ENCODE data around the gene AGPS. TPM values are rescaled to one million over a fixed set of nuclear protein-coding genes. Genes with fewer than 3 reads are reported as not detected.
"Not testable (repeated sequence)": the region's sequence is repeated elsewhere in the genome, so short reads cannot be mapped to it uniquely, and the experiment has no call there.

AGPS gene
- total RNA-seq, 4 donors from 2014 or later = 23.1 to 38.8 (median 24.7) TPM

DNA sequence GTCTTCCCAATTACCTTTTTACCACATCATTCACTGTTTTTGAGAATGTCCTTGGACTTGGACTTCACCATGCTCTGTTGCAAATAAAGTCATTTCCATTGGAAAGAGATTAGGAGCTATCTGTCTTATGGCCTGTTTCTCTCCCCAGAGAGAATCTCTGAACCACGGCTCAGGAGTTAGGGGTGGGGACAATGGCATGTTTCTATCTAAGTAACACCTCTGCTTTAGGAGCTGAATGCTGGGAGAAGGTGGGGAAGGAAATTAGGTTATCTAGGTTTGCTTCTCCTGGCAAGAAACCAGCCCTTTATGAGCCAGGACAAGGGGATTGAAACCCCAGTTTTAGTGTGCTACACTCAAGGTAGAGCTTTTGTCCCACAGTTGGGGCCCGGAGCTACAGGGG lies 86.3 kb downstream of the AGPS start:
- intact Hi-C loops (cut with DNase I) = no loop called here
- no peak overlapping the region for H3K27ac ChIP-seq
- WGBS, 2 donors = 86 to 92% methylated on average over 2 of the region's 2 CpGs
- no peak overlapping the region for H3K4me3 ChIP-seq (replicated peaks in 1 of 3)
- H3K4me1 ChIP-seq = no peaks in the 10 kb centered on the region
- TF ChIP-seq POLR2A (IDR thresholded peaks at IDR 0.05) = no peak
- TF ChIP-seq, protein P1, sequence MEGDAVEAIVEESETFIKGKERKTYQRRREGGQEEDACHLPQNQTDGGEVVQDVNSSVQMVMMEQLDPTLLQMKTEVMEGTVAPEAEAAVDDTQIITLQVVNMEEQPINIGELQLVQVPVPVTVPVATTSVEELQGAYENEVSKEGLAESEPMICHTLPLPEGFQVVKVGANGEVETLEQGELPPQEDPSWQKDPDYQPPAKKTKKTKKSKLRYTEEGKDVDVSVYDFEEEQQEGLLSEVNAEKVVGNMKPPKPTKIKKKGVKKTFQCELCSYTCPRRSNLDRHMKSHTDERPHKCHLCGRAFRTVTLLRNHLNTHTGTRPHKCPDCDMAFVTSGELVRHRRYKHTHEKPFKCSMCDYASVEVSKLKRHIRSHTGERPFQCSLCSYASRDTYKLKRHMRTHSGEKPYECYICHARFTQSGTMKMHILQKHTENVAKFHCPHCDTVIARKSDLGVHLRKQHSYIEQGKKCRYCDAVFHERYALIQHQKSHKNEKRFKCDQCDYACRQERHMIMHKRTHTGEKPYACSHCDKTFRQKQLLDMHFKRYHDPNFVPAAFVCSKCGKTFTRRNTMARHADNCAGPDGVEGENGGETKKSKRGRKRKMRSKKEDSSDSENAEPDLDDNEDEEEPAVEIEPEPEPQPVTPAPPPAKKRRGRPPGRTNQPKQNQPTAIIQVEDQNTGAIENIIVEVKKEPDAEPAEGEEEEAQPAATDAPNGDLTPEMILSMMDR (IDR thresholded peaks at IDR 0.05) = no peak
- no peaks in the 10 kb centered on the region for H3K9me3 ChIP-seq
- H3K27me3 ChIP-seq = no peaks in the 10 kb centered on the region
- no peak for DNase-seq
- H3K36me3 ChIP-seq = no peaks in the 10 kb centered on the region

GRCh38 chr2:177482195-177482594 lies 89.6 kb downstream of the AGPS start:
- no peaks in the 10 kb centered on the region for H3K4me1 ChIP-seq
- DNase-seq = no peak
- intact Hi-C loops (cut with DNase I) = no loop called here
- no peak overlapping the region for H3K27ac ChIP-seq
- H3K9me3 ChIP-seq = no peaks in the 10 kb centered on the region
- TF ChIP-seq, protein P1 (IDR thresholded peaks at IDR 0.05) = no peak
- no peak for TF ChIP-seq POLR2A (IDR thresholded peaks at IDR 0.05)
- H3K4me3 ChIP-seq (replicated peaks in 1 of 3) = no peak overlapping the region
- H3K36me3 ChIP-seq = no peaks in the 10 kb centered on the region
- H3K27me3 ChIP-seq = no peaks in the 10 kb centered on the region

DNA sequence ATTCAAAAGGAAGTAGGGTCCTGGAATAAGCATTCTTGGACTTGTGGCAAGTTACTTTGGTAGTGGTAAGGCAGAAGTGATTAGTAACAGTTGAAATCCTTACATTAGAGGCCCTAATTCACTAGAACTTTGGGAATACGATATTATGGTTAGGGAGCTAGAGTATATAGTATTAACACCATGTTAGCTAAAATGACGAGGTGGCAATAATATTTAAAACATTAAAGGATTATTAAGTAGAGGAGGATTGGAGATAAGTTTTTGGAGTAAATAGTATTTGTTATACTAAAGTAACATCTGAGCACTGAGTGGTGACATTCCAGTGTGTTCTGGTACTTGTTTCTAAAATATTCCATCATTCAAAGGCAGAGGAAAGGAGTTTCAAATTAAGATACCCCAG lies 91.0 kb downstream of the AGPS start:
- no peaks in the 10 kb centered on the region for H3K4me1 ChIP-seq
- no peak for DNase-seq
- H3K27ac ChIP-seq = no peak overlapping the region
- WGBS, 2 donors = 90 to 93% methylated on average over 2 of the region's 2 CpGs
- H3K36me3 ChIP-seq = no peaks in the 10 kb centered on the region
- no peaks in the 10 kb centered on the region for H3K27me3 ChIP-seq
- intact Hi-C loops (cut with DNase I) = no loop called here
- no peaks in the 10 kb centered on the region for H3K9me3 ChIP-seq
- TF ChIP-seq POLR2A (IDR thresholded peaks at IDR 0.05) = no peak
- TF ChIP-seq, protein P1 (IDR thresholded peaks at IDR 0.05) = no peak
- no peak overlapping the region for H3K4me3 ChIP-seq (replicated peaks in 1 of 3)

DNA sequence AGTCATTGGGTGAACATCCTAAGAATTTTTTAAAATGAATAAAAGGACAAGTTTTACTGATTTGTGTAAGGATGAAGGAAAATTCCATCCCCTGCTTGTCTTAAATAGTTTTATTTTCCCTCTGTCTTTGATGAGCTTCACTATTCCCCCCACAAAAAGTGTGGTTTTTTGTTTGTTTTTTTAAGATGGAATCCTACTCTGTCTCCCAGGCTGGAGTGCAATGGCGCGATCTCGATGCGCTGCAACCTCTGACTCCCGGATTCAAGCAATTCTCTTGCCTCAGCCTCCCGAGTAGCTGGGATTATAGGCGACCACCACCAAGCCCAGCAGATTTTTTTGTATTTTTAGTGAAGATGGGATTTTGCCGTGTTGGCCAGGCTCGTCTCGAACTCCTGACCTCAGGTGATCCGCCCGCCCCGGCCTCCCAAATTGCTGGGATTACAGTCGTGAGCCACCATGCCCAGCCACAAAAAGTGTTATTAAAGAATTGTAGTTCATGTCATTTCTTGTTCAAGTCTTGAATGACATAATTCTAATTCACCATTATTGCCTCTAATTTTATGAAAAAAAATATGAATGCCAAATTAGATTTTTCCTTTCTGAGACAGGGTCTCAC lies 91.7 kb downstream of the AGPS start:
- intact Hi-C loops (cut with DNase I) = no loop called here
- H3K36me3 ChIP-seq = no peaks in the 10 kb centered on the region
- no peak for DNase-seq
- H3K4me1 ChIP-seq = no peaks in the 10 kb centered on the region
- no peaks in the 10 kb centered on the region for H3K27me3 ChIP-seq
- TF ChIP-seq, protein P1 (IDR thresholded peaks at IDR 0.05) = no peak
- no peak for TF ChIP-seq POLR2A (IDR thresholded peaks at IDR 0.05)
- H3K4me3 ChIP-seq (replicated peaks in 1 of 3) = no peak overlapping the region
- H3K9me3 ChIP-seq = no peaks in the 10 kb centered on the region
- 97 to 98% methylated on average over 14 of the region's 14 CpGs for WGBS, 2 donors
- no peak overlapping the region for H3K27ac ChIP-seq

DNA sequence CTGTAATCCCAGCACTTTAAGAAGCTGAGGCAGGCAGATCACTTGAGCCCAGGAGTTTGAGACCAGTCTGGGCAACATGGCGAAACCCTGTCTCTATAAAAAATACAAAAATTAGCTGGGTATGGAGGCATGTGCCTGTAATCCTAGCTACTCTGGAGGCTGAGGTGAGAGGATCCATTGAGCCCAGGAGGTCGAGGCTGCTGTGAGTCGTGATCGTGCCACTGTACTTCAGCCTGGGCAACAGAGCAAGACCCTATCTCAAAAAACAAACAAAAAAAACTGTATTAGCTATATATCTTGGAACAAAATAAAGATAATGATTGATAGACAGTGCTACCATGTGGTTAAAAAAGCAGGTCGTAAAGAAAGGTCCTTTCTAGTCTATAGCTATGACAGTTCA lies 93.1 kb downstream of the AGPS start:
- H3K27me3 ChIP-seq; H3K27ac ChIP-seq; H3K36me3 ChIP-seq; H3K9me3 ChIP-seq; intact Hi-C loops (cut with DNase I); DNase-seq; H3K4me1 ChIP-seq; H3K4me3 ChIP-seq (replicated peaks in 1 of 3): not testable (repeated sequence)
- 96 to 98% methylated on average over 5 of the region's 5 CpGs for WGBS, 2 donors
